Measurements from ENCODE around the gene RTF1.

DNA sequence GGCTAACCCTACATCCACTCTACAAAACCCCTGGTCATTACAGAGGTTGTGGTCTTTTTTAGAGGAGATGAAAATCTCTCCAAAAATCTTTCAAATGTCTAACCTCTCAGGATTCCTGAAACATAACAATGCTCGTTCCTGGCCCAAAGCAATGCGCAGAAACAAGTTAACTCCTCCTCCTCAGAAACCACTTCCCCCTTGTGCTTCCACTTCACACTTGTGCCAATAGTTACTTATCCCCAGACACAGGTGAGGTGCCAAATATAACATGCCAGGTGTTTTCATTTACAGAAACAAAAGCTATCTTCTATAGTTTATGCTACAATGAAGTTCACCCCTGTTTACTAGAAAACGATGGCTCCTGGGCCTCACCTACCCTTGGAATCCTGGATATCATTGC, 20.8 kb upstream of the RTF1 start:
- TF ChIP-seq, protein P1, sequence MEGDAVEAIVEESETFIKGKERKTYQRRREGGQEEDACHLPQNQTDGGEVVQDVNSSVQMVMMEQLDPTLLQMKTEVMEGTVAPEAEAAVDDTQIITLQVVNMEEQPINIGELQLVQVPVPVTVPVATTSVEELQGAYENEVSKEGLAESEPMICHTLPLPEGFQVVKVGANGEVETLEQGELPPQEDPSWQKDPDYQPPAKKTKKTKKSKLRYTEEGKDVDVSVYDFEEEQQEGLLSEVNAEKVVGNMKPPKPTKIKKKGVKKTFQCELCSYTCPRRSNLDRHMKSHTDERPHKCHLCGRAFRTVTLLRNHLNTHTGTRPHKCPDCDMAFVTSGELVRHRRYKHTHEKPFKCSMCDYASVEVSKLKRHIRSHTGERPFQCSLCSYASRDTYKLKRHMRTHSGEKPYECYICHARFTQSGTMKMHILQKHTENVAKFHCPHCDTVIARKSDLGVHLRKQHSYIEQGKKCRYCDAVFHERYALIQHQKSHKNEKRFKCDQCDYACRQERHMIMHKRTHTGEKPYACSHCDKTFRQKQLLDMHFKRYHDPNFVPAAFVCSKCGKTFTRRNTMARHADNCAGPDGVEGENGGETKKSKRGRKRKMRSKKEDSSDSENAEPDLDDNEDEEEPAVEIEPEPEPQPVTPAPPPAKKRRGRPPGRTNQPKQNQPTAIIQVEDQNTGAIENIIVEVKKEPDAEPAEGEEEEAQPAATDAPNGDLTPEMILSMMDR (conservative IDR thresholded peaks at IDR 0.05; ENCODE audit: low read depth, low read length), result no peak
- TF ChIP-seq EZH2 (IDR thresholded peaks at IDR 0.05; ENCODE audit: borderline replicate concordance, low read depth, low read length, poor library complexity, severe bottlenecking), result no peak

All from A673 (cell line).